Fibroblast of upper back skin (primary cell): Measurements from ENCODE around the gene LSM14A.

Experiments used
- DNase-seq: peaks from one replicate; pipeline ENCODE4 v3.0.0-alpha.2; 2013

LSM14A gene

DNA sequence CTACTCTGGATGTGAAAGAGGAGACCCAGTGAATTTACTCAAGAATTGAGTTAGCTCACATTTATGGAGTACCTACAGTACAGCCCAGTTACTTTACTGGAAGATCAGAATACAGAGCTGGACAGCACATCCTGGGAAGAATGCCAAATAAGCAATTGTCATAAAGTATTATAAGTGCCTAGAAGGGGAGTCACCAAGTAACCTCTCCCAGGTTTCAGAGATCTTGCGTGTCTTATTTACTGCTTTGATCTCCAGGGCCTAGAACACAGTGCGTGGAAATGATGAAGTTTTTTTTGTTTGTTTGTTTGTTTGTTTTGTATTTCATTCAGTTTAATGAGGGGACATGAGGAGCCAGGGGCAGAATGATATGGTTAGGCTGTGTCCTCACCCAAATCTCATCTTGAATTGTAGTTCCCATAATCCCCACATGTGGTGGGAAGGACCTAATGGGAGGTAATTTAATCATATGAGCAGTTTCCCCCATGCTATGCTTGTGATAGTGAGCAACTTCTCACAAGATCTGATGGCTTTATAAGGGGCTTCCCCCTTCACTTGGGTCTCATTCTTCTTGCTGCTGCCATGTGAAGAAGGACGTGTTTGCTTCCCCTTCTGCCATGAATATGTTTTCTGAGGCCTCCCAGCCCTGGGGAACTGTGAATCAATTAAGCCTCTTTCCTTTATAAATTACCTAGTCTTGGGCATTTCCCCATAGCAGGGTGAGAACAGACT is 87.2 kb downstream of the LSM14A start:
- peak; percentile 29 for DNase-seq

DNA sequence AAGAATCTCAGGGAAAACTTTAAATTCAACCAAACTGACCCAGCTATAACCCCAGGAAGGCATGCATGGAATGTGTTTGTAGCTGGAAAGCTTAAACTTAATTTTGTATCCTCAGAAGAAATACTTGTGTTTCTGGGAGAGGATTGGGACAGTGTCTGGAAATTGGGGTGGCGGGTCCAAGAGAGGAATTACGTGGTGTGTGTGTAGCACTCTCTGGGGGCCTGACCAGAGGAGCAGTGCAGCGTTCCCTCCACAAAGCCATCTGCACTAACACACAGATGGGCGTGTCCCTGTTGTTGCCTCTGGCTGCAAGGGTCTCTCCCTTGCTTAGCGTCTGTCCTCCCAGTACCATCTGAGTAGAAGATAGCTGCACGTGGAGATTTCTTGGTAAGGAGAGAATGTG is 88.5 kb downstream of the LSM14A start:
- DNase-seq, result peak; percentile 75

DNA sequence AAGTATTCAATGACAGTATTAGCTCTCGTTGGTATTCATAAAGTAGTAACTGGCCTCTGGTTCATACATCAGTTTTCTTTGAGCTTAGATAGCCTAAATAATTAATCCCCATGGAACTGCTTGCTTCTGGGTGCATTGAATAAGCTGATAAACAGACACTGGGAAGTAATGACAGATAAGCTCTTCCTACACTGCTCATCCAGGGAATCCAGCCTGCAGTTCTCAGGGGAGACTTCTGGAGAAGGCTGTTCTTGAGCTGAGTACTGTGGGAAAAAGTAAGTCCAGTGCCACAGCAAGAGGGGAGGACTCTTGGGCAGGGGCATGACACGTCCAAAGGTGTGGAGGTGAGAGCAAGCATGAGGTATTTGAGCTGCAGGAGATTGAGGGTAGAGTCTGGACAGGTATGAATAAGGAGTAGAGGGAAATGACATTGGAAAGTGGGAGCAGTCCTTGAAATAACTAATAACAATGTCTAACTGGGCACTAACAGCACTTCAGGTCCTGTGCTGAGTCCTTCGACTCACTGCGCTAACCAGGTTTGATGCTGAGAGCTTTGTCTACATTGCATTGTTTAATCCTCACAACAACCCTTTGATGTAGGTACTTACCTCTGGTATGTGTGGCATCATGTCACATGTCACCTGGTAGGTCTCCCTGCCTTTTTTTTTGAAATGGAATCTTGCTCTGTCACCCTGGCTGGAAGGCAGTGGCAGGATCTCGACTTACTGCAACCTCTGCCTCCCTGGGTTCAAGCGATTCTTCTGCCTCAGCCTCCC is 89.2 kb downstream of the LSM14A start:
- no peak for DNase-seq

DNA sequence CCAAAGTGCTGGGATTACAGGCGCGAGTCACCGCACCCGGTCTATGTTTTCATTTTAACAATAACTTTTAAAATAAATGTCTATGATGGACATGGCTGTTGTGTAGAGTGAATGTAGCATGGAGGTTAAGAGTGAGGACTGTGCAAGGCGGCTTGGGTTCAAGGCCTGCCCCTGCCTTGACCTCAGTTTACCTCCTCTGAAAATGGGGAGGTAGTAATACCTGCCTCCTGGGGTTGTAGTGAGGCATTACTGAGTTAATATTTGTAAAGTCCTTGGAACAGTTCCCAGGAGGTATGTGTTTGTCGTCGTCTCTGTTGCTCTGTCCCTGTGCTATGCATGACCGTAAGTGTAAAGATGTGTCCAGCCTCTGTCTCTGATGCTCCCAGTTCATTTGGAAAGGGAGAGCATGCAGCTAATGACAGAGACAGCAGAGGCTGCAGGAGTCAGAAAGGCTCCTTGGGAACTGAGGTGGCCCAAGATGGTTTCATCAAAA is 91.5 kb downstream of the LSM14A start:
- no peak for DNase-seq

DNA sequence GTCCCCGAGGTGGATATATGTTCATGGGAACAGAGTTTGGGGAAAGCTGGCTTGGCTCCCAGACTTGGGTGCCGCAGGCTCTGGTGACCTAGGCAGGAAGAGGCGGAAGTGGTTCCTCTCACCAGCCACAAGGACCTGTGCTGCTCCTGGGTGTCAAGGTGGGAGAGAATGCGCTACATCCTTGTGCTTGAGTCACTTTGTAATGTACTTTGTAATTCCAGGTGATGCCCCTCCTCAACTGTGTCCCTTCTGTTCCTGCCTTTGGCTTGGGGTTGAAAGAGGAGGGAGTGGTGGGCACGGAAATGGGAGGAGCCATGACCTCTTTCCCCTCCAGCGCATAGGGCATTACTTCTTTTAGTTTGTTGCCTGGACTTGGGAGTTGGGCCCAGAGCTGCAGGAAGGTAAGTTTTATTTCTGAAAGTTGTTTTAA is 92.9 kb downstream of the LSM14A start:
- DNase-seq, result no peak

DNA sequence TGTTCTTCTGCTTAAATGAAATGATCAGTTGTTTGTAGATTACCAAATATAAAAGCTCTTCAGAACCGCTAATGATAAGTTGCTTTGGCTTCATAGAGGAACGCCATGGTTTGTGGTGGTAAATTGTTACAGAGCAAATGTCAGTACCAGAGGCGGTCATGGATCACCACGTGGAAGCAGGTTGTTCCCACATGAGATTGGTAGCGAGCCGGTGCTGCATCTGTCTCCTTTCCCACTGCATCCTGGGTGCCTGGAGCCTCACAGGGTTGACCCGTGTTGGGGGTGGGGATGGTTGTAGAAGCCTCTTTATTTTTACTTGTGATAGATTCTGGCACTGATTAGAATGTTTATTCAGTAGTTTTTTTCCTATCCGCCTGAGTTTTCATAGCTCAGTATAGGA is 96.8 kb downstream of the LSM14A start:
- no peak for DNase-seq

DNA sequence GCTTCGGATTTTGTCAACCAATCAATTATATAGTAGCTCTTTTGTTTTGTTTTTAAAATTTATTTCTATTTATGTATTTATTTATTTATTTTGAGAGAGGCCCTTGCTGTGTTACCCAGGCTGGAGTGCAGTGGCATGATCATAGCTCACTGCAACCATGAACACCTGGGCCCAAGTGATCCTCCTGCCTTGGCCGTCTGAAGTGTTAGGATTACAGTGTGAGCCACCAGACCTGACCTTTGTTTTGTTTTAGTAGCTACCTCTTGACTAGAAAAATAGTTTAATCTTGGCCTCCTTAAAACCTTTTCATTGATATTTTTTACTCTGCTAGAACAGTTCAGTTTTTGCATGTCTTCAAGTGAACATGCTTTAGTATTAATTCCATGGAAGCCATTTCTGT is 97.2 kb downstream of the LSM14A start:
- no peak for DNase-seq

DNA sequence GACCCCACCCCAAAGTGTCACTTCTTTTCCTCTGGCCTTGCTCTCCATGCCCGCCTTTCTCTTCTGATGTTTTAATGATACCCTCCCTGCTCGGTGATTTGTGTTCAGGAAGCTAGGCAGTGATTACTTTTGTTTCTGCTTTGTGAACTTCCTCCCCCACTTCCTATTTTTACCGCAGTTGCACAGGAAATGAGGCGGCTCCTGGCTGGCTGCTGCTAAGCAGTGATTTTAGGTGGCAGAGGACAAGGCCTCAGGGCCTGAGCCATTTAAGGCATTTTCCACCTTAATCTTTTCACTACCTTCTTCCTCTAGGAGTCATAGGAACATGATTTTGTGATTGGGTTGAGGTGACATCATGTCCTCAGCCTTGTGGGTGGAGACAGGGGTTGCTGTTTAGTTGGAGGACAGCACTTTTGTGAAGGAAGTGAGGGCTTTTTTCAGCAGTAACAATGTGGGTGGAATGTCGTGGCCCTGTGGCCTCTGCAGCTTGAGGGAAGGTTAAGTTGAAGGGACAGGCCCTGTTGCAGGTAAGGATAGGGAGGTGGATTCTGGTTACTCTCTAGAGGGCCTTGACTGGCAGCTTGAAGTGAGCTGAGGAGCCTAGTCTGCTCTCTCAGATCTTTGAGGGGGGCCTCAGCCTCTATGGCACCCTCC is 97.8 kb downstream of the LSM14A start:
- peak; percentile 64 for DNase-seq

DNA sequence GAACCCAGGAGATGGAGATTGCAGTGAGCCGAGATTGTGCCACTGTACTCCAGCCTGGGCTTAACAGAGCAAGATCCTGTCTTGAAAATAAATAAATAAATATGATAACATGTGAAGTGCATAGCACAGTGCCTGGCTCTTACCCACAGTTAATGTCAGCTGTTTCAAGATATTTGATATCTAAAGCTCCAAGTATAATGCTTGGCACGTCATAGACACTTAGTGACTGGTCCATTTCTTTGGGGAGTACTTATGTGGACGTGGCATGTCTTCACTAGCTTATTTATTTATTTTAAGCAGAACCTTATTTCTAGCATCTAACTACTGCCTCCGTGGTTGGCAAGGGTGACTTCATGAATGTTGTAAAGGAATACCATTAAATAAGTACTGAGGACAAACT is 100.8 kb downstream of the LSM14A start:
- DNase-seq, result no peak

DNA sequence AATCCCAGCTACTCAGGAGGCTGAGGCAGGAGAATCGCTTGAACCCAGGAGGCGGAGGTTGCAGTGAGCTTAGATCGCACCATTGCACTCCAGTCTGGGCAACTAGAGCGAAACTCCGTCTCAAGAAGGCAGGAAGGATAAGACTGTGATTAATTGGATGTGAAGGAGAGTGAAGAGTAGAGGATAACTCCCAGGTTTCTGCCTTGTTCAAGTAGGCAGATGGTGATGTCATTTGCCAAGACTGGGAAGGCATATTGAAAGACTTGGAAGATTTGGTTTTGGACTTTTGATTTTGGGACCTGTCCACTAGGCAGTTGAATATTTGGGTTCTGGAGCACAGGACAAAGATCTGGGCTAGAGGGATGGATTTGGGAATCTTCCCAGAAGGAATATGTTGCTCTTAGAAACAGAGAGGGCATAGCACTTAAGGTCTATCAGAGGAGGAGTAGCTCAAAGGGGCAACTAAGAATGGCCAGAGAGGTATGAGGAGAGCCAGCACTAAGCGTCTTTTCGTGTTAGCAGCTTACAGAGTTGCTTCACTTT is 102.1 kb downstream of the LSM14A start:
- DNase-seq, result peak; percentile 28

DNA sequence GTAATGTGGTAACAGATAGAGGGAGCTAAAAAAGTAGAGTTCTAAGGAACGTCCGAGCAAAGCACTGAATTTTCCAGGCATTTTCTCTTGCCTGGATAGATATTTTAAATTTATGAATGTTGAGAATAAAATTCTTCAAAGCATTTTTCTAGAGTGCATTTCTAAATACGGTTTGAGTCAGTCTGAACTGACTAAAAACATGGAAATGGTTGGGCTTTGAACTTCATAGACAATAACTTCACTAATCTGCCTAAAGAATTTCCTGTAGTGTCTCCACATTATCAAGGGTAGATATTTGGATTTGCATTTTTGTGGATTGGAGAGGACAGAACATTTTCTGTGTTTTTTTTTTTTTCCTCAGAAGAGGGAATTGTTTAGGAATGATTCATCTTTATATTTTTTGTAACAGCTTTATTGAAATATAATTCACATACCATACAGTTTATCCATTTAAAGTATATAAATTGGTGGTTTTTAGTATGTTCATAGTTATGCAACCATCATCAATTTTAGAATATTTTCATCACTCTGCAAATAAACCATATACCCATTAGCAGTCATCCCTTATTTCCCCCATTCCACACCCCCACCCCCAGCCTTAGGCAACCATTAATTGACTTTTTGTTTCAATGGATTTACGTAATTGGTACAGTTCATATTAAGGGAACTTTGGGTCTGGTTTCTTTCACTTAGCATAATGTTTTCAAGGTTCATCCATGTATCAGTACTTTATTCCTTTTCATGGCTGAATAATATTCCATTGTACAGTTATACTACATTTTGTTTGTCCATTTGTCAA is 102.7 kb downstream of the LSM14A start:
- DNase-seq, result peak; percentile 98

DNA sequence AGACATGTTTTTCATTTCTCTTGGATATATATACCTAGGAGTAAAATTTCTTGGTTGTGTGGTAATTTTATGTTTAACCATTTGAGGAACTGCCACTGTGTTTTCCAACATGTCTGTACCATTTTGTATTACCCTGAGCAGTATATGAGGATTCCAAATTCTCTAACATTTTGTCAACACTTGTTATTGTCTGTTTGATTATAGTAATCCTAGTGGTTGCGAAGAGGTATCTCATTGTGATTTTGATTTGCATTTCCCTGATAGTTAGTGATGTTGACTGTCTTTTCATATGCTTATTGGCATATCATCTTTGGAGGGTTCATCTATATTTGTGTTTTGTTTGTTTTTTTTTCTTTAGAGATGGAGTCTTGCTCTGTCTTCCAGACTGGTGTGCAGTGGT is 103.4 kb downstream of the LSM14A start:
- DNase-seq, result no peak

DNA sequence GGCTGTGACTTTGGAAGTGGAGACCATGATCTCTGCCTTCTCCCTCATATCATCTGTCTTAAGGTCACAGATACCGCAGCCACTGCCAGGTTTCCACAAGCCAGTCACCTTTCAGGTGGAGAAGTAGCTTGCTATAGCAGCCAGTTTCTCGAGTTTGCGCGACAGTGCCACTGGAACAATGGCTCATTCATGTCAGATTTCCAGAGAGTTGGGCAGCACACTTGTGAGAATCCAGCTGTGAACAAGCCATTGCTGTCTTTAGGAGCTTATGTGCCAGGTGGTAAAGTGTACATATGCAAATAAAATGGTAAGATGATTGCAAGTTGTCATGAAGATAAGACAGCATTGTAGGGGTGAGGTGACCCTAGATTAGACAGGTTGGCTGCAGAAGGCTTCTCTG is 104.3 kb downstream of the LSM14A start:
- DNase-seq, result no peak

DNA sequence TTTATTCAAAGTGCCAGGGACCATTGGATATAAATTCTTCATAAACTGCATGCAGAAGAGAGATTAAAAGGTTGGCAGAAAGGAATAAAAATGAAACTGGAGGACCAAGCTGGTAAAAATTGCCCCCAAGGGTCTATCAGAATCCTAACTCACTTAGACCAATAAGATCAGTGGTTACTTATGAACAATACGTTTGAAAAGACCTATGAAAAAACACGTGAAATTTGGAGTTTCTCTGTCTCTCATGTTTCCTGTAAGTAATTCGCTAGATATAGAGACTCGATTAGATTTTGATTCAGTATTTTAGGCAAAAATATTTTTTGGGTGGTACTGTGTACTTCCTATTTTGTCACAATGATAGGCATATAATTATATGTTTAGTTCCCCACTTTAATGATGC is 104.9 kb downstream of the LSM14A start:
- no peak for DNase-seq

DNA sequence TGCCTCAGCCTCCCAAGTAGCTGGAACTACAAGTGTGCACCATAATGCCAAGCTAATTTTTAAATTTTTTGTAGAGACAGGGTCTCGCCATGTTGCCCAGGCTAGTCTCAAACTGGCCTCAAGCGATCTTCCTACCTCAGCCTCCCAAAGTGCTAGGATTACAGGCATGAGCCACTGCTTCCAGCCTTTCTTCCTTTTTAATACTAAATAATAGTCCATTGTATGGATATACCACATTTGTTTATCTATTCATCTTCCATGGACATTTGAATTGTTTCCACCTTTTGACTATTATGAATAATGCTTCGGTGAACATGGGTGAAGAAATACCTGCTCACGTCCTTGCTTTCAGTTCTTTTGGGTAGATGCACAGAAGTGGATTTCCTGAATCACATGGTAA is 106.5 kb downstream of the LSM14A start:
- DNase-seq, result no peak
